K562 treated with DMSO at 1 percent for 4 hours (cell line): Measurements from ENCODE around the gene PCK1. TPM values are rescaled to one million over a fixed set of nuclear protein-coding genes. Genes with fewer than 3 reads are reported as not detected.

ENCODE experiments used
- total RNA-seq: library from RNA; unstranded; fragments of 300-600 nt; gene quantifications from 2 replicates; pipeline ENCODE4 v1.2.3, GENCODE V29; 2022; ENCODE audit not compliant: insufficient read depth

PCK1 gene
- total RNA-seq, result 0.34 TPM in 1 of 2 replicates, not detected in the other

GRCh38 chr20:57560554-57561355 is at the start of gene PCK1:
Gene PCK1 (plus strand): TSS chr20:57561110. CDS start chr20:57561412, 302 bp downstream.

DNA sequence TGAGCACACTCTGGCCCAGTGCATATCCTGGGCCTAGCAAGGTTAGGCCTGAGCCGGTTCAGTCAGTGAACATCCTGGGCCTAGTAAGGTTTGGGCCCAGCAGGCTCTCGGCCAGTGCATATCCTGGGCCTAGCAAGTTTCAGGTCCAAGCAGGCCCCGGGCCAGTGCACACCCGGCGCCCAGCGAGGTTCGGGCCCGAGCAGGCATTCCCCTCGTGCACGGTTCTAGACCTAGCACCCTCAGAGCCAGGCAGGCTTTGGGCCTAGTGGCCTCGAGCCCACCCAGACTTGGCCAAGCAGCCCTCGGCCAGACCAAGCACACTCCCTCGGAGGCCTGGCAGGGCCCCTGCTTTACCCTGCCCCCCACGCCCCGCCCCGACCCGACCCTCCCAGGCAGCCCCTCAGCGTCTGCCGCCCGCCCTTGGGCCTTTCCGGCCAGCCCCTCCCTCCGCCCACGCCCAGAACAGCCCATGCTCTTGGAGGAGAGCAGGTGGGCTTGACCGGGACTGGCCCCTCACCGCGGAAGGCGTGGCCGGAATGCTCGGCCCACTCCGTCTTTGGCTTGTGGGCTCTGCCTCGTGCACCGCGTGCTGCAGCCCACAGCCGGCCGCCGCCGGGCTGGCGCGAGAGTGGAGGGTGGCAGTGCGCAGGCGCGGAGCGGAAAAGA is 36.3 kb upstream of the PCK1 start, which contains the start of gene CTCFL:
Gene CTCFL, minus strand, starts transcription at position 630 of the 666 bp plus-strand sequence. CDS start 935 bp downstream, outside the sequence.

Other genes starting within 250 kb of the PCK1 start
- gene SPO11, start 231.3 kb upstream of the PCK1 start, total RNA-seq, result not detected in 2 replicates
- gene RAE1, start 209.9 kb upstream of the PCK1 start, total RNA-seq, result 34.3 and 37.9 TPM in 2 replicates
- 88.2 and 112 TPM in 2 replicates for gene RBM38, start 169.7 kb upstream of the PCK1 start, total RNA-seq
- 80.4 and 92.1 TPM in 2 replicates for gene CTCFL, start 36.0 kb upstream of the PCK1 start, total RNA-seq
- not detected in 2 replicates for gene ZBP1, start 59.3 kb downstream of the PCK1 start, total RNA-seq
- 0.52 and 0.60 TPM in 2 replicates for gene PMEPA1, start 148.9 kb downstream of the PCK1 start, total RNA-seq